ENCODE data around the gene TCF12. TPM values are rescaled to one million over a fixed set of nuclear protein-coding genes. Genes with fewer than 3 reads are reported as not detected.

The TCF12 gene
- polyA plus RNA-seq, 4 donors = 15.4 to 62.0 (median 18.5) TPM

GRCh38 chr15:56957812-56958406 is 39.5 kb downstream of the TCF12 start:
- H3K4me3 ChIP-seq (ENCODE audit: low read depth in 1 of 3, low read length in 3 of 3) = no peak overlapping the region
- no peaks in the 10 kb centered on the region for H3K36me3 ChIP-seq (ENCODE audit: control insufficient read depth in 3 of 3, insufficient read depth in 2 of 3, low read depth in 1 of 3, low read length in 3 of 3)
- 77 to 88% (median 86%) methylated on average over 5 of the region's 5 CpGs for WGBS, 3 donors
- no peaks in the 10 kb centered on the region for H3K4me1 ChIP-seq (ENCODE audit: control insufficient read depth in 3 of 3, insufficient read depth in 2 of 3, low read depth in 1 of 3, low read length in 2 of 3)
- H3K27ac ChIP-seq (ENCODE audit: low read depth in 1 of 3, low read length in 2 of 3) = no peak overlapping the region
- DNase-seq (no peak), FAIRE-seq (no peak)
- peaks cover 0 to 6% of the 10 kb centered on the region in 2 donors for H3K9me3 ChIP-seq (ENCODE audit: control insufficient read depth in 2 of 2, insufficient read depth in 1 of 2, low read depth in 1 of 2, low read length in 1 of 2)
- no peaks in the 10 kb centered on the region for H3K27me3 ChIP-seq (ENCODE audit: control insufficient read depth in 3 of 3, insufficient read depth in 3 of 3, low read length in 3 of 3)

GRCh38 chr15:56959318-56959648 is 40.8 kb downstream of the TCF12 start:
- no peak for FAIRE-seq
- DNase-seq = no peak
- Histone ChIP-seq H3K4me1 (ENCODE audit: control insufficient read depth in 3 of 3, insufficient read depth in 2 of 3, low read depth in 1 of 3, low read length in 2 of 3) (peaks cover 0 to 5% (median 0%) of the 10 kb centered on the region in 3 donors), H3K27ac (ENCODE audit: low read depth in 1 of 3, low read length in 2 of 3) (no peak overlapping the region), H3K4me3 (ENCODE audit: low read depth in 1 of 3, low read length in 3 of 3) (no peak overlapping the region), H3K9me3 (ENCODE audit: control insufficient read depth in 2 of 2, insufficient read depth in 1 of 2, low read depth in 1 of 2, low read length in 1 of 2) (peaks cover 0 to 6% of the 10 kb centered on the region in 2 donors), H3K27me3 (ENCODE audit: control insufficient read depth in 3 of 3, insufficient read depth in 3 of 3, low read length in 3 of 3) (no peaks in the 10 kb centered on the region), H3K36me3 (ENCODE audit: control insufficient read depth in 3 of 3, insufficient read depth in 2 of 3, low read depth in 1 of 3, low read length in 3 of 3) (no peaks in the 10 kb centered on the region)

- FAIRE-seq (no peak), DNase-seq (no peak)
- H3K27ac ChIP-seq (ENCODE audit: low read depth in 1 of 3, low read length in 2 of 3) = no peak overlapping the region
- no peak overlapping the region for H3K4me3 ChIP-seq (ENCODE audit: low read depth in 1 of 3, low read length in 3 of 3)
- peaks cover 0 to 5% (median 0%) of the 10 kb centered on the region in 3 donors for H3K4me1 ChIP-seq (ENCODE audit: control insufficient read depth in 3 of 3, insufficient read depth in 2 of 3, low read depth in 1 of 3, low read length in 2 of 3)
- H3K9me3 ChIP-seq (ENCODE audit: control insufficient read depth in 2 of 2, insufficient read depth in 1 of 2, low read depth in 1 of 2, low read length in 1 of 2) = peaks cover 0 to 6% of the 10 kb centered on the region in 2 donors
- no peaks in the 10 kb centered on the region for H3K36me3 ChIP-seq (ENCODE audit: control insufficient read depth in 3 of 3, insufficient read depth in 2 of 3, low read depth in 1 of 3, low read length in 3 of 3)
- no peaks in the 10 kb centered on the region for H3K27me3 ChIP-seq (ENCODE audit: control insufficient read depth in 3 of 3, insufficient read depth in 3 of 3, low read length in 3 of 3)
- WGBS, 3 donors = 88 to 91% (median 89%) methylated on average over 2 of the region's 2 CpGs
Observed at GRCh38 chr15:56960116-56960515, 41.7 kb downstream of the TCF12 start.

GRCh38 chr15:56963126-56963525 is 44.7 kb downstream of the TCF12 start:
- Histone ChIP-seq H3K36me3 (ENCODE audit: control insufficient read depth in 3 of 3, insufficient read depth in 2 of 3, low read depth in 1 of 3, low read length in 3 of 3) (no peaks in the 10 kb centered on the region), H3K27me3 (ENCODE audit: control insufficient read depth in 3 of 3, insufficient read depth in 3 of 3, low read length in 3 of 3) (no peaks in the 10 kb centered on the region), H3K4me3 (ENCODE audit: low read depth in 1 of 3, low read length in 3 of 3) (no peak overlapping the region), H3K27ac (ENCODE audit: low read depth in 1 of 3, low read length in 2 of 3) (no peak overlapping the region), H3K4me1 (ENCODE audit: control insufficient read depth in 3 of 3, insufficient read depth in 2 of 3, low read depth in 1 of 3, low read length in 2 of 3) (peaks cover 0 to 9% (median 3%) of the 10 kb centered on the region in 3 donors), H3K9me3 (ENCODE audit: control insufficient read depth in 2 of 2, insufficient read depth in 1 of 2, low read depth in 1 of 2, low read length in 1 of 2) (no peaks in the 10 kb centered on the region)
- WGBS, 3 donors = 83 to 90% (median 88%) methylated on average over 2 of the region's 2 CpGs
- DNase-seq = no peak
- FAIRE-seq = no peak

GRCh38 chr15:56963710-56964109 is 45.3 kb downstream of the TCF12 start:
- Histone ChIP-seq H3K27me3 (ENCODE audit: control insufficient read depth in 3 of 3, insufficient read depth in 3 of 3, low read length in 3 of 3) (no peaks in the 10 kb centered on the region), H3K27ac (ENCODE audit: low read depth in 1 of 3, low read length in 2 of 3) (no peak overlapping the region), H3K4me3 (ENCODE audit: low read depth in 1 of 3, low read length in 3 of 3) (no peak overlapping the region), H3K9me3 (ENCODE audit: control insufficient read depth in 2 of 2, insufficient read depth in 1 of 2, low read depth in 1 of 2, low read length in 1 of 2) (no peaks in the 10 kb centered on the region), H3K4me1 (ENCODE audit: control insufficient read depth in 3 of 3, insufficient read depth in 2 of 3, low read depth in 1 of 3, low read length in 2 of 3) (peaks cover 3 to 12% (median 6%) of the 10 kb centered on the region in 3 donors), H3K36me3 (ENCODE audit: control insufficient read depth in 3 of 3, insufficient read depth in 2 of 3, low read depth in 1 of 3, low read length in 3 of 3) (no peaks in the 10 kb centered on the region)
- no peak for DNase-seq
- WGBS, 3 donors = 82 to 89% (median 86%) methylated on average over 4 of the region's 4 CpGs
- no peak for FAIRE-seq

GRCh38 chr15:56964182-56964581 is 45.7 kb downstream of the TCF12 start:
- no peak overlapping the region for H3K4me3 ChIP-seq (ENCODE audit: low read depth in 1 of 3, low read length in 3 of 3)

GRCh38 chr15:56965231-56966013 is 47.0 kb downstream of the TCF12 start:
- peak; percentile 36 to 56 for DNase-seq
- Histone ChIP-seq H3K9me3 (ENCODE audit: control insufficient read depth in 2 of 2, insufficient read depth in 1 of 2, low read depth in 1 of 2, low read length in 1 of 2) (no peaks in the 10 kb centered on the region), H3K36me3 (ENCODE audit: control insufficient read depth in 3 of 3, insufficient read depth in 2 of 3, low read depth in 1 of 3, low read length in 3 of 3) (no peaks in the 10 kb centered on the region), H3K27me3 (ENCODE audit: control insufficient read depth in 3 of 3, insufficient read depth in 3 of 3, low read length in 3 of 3) (no peaks in the 10 kb centered on the region), H3K4me3 (ENCODE audit: low read depth in 1 of 3, low read length in 3 of 3) (no peak overlapping the region), H3K27ac (ENCODE audit: low read depth in 1 of 3, low read length in 2 of 3) (no peak overlapping the region), H3K4me1 (ENCODE audit: control insufficient read depth in 3 of 3, insufficient read depth in 2 of 3, low read depth in 1 of 3, low read length in 2 of 3) (peaks cover 3 to 16% (median 15%) of the 10 kb centered on the region in 3 donors)
- WGBS, 3 donors = 18 to 58% (median 27%) methylated on average over 1 of the region's 1 CpG
- FAIRE-seq = no peak

More at GRCh38 chr15:56964182-56964581, 45.7 kb downstream of the TCF12 start:
- no peak for DNase-seq
- no peak overlapping the region for H3K27ac ChIP-seq (ENCODE audit: low read depth in 1 of 3, low read length in 2 of 3)
- H3K4me1 ChIP-seq (ENCODE audit: control insufficient read depth in 3 of 3, insufficient read depth in 2 of 3, low read depth in 1 of 3, low read length in 2 of 3) = peaks cover 3 to 16% (median 10%) of the 10 kb centered on the region in 3 donors
- FAIRE-seq = no peak
- 72 to 88% (median 87%) methylated on average over 1 of the region's 1 CpG for WGBS, 3 donors
- no peaks in the 10 kb centered on the region for H3K27me3 ChIP-seq (ENCODE audit: control insufficient read depth in 3 of 3, insufficient read depth in 3 of 3, low read length in 3 of 3)
- no peaks in the 10 kb centered on the region for H3K36me3 ChIP-seq (ENCODE audit: control insufficient read depth in 3 of 3, insufficient read depth in 2 of 3, low read depth in 1 of 3, low read length in 3 of 3)
- no peaks in the 10 kb centered on the region for H3K9me3 ChIP-seq (ENCODE audit: control insufficient read depth in 2 of 2, insufficient read depth in 1 of 2, low read depth in 1 of 2, low read length in 1 of 2)

GRCh38 chr15:56967336-56967735 is 48.9 kb downstream of the TCF12 start:
- H3K4me1 ChIP-seq (ENCODE audit: control insufficient read depth in 3 of 3, insufficient read depth in 2 of 3, low read depth in 1 of 3, low read length in 2 of 3) = peaks cover 3 to 22% (median 21%) of the 10 kb centered on the region in 3 donors

More at GRCh38 chr15:56967336-56967735, 48.9 kb downstream of the TCF12 start:
- no peak for DNase-seq
- WGBS, 3 donors = 86 to 92% (median 92%) methylated on average over 3 of the region's 3 CpGs
- FAIRE-seq = no peak
- Histone ChIP-seq H3K36me3 (ENCODE audit: control insufficient read depth in 3 of 3, insufficient read depth in 2 of 3, low read depth in 1 of 3, low read length in 3 of 3) (no peaks in the 10 kb centered on the region), H3K4me3 (ENCODE audit: low read depth in 1 of 3, low read length in 3 of 3) (no peak overlapping the region), H3K27ac (ENCODE audit: low read depth in 1 of 3, low read length in 2 of 3) (no peak overlapping the region), H3K9me3 (ENCODE audit: control insufficient read depth in 2 of 2, insufficient read depth in 1 of 2, low read depth in 1 of 2, low read length in 1 of 2) (no peaks in the 10 kb centered on the region), H3K27me3 (ENCODE audit: control insufficient read depth in 3 of 3, insufficient read depth in 3 of 3, low read length in 3 of 3) (no peaks in the 10 kb centered on the region)

All from small intestine (tissue), 7 donors.